Left ventricle myocardium inferior (tissue), 1 donor: ENCODE measurements around the gene CDC25C. TPM values are rescaled to one million over a fixed set of nuclear protein-coding genes. Genes with fewer than 3 reads are reported as not detected.
A peak's percentile ranks its signal among the peaks of the same experiment; 100 is the strongest.

Experiments
- DNase-seq: peaks from one replicate; pipeline ENCODE4 v3.0.0-alpha.2; 2020
- H3K27ac ChIP-seq: fragments of 200-600 bp; replicated peaks from 2 replicates; pipeline ENCODE4 v1.8.0; 2021
- H3K27me3 ChIP-seq: fragments of 200-600 bp; 2 replicates; pipeline ENCODE4 v1.8.0; 2021; ENCODE audit warnings: low read depth
- H3K36me3 ChIP-seq: fragments of 200-600 bp; 2 replicates; pipeline ENCODE4 v1.8.0; 2021
- H3K4me1 ChIP-seq: fragments of 200-600 bp; 2 replicates; pipeline ENCODE4 v1.8.0; 2021
- H3K4me3 ChIP-seq: fragments of 200-600 bp; 2 replicates; pipeline ENCODE4 v1.8.0; 2021; ENCODE audit warnings: mild to moderate bottlenecking, moderate library complexity
- H3K9me3 ChIP-seq: fragments of 200-600 bp; replicated peaks from 2 replicates; pipeline ENCODE4 v1.8.0; 2021
- CTCF ChIP-seq: fragments of 200-600 bp; IDR thresholded peaks from 2 replicates; pipeline ENCODE4 v1.8.0; 2021; ENCODE audit warnings: antibody characterized with exemption, mild to moderate bottlenecking, borderline replicate concordance
- intact Hi-C: fragments of 100-400 bp; cut with micrococcal nuclease; formaldehyde crosslinking; loops from one replicate; pipeline ENCODE4 v1.11.0; 2022
- total RNA-seq: library from RNA; stranded (reverse); fragmentation: NEBNext Ultra II Directional; extraction: Animal tissue kit (Norgen Biotek cat#: 25700); gene quantifications from one replicate; pipeline ENCODE4 v1.2.1, GENCODE V29; 2021
- donor health status: DM: no; HTN: yes; CAD: no; lungs with severe emphysema.

CDC25C gene
- total RNA-seq, 1 donor from 2014 or later: not detected

DNA sequence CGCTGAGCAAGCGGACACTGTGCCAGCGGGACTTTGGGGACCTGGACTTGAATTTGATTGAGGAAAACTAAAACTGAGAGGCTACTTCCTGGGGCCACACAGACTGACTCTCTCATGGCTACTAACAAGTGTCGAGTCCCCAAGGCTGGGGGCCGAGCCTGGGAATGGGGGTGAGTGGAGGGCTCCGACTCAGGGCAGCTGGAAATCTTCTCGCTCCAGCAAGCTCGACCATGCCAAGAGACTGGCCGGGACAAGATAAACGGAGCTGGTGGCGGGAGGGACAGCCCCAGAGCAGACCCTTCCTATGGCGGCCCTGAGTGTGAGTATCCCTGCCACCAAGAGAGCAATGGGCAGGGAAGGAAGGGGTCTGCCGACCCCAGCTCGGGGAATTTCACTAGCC is 15.3 kb upstream of the CDC25C start:
- peaks cover 67% of the 10 kb centered on the region for H3K36me3 ChIP-seq

DNA sequence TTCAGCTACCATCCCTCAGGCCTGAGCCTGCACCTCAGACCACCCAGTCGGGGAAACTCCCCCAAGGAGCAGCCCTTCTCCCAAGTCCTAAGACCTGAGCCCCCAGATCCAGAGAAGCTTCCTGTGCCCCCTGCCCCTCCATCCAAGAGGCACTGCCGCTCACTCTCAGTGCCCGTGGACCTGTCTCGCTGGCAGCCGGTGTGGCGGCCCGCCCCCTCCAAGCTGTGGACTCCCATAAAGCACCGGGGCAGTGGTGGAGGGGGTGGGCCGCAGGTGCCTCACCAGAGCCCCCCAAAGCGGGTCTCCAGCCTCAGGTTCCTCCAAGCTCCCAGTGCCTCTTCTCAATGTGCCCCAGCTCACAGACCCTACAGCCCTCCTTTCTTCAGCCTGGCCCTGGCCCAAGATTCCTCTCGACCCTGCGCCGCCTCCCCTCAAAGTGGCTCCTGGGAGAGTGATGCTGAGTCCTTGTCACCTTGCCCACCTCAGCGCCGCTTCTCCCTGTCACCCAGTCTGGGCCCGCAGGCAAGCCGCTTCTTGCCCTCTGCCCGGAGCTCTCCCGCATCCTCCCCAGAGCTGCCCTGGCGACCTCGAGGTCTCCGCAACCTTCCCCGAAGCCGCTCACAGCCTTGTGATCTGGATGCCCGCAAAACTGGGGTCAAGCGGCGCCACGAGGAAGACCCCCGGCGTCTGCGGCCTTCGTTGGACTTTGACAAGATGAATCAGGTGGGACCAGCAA is 13.5 kb upstream of the CDC25C start:
- Histone ChIP-seq H3K4me3 (no peak overlapping the region), H3K27ac (no peak overlapping the region), H3K4me1 (peaks cover 26% of the 10 kb centered on the region), H3K27me3 (no peaks in the 10 kb centered on the region), H3K36me3 (peaks cover 78% of the 10 kb centered on the region), H3K9me3 (no peaks in the 10 kb centered on the region)
- no peak for DNase-seq
- no peak for TF ChIP-seq CTCF
- intact Hi-C loops: no loop called here

More for the DNA sequence above, 15.3 kb upstream of the CDC25C start:
- Histone ChIP-seq H3K9me3 (peaks cover 1% of the 10 kb centered on the region), H3K27ac (no peak overlapping the region), H3K4me3 (no peak overlapping the region), H3K4me1 (peaks cover 28% of the 10 kb centered on the region), H3K27me3 (no peaks in the 10 kb centered on the region)
- no peak for TF ChIP-seq CTCF
- intact Hi-C loops: no loop called here
- no peak for DNase-seq

DNA sequence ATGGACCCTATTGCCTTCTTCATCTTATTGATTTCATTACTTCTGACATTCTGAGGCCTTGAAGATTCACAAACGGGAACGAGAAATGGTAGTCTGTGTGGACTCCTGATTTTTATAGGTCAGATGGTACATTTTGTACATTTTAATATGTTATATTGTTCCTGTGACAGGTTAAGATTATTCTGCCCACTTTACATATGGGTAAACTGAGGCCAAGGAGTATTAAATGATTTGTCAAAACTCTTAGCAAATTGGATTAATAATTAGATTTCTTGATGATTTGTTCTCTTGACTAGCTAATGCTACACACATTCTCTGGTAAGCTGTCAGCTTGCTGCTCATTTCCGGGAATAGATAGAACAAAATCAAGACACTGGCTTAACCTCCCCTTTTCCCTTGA is 8.4 kb upstream of the CDC25C start:
- DNase-seq: no peak
- peak overlapping the region; percentile 97 for H3K27ac ChIP-seq
- TF ChIP-seq CTCF: no peak
- peaks cover 38% of the 10 kb centered on the region for H3K4me1 ChIP-seq
- H3K4me3 ChIP-seq: peak overlapping the region; percentile 93
- H3K36me3 ChIP-seq: peaks cover 42% of the 10 kb centered on the region
- H3K9me3 ChIP-seq: no peaks in the 10 kb centered on the region
- H3K27me3 ChIP-seq: no peaks in the 10 kb centered on the region
- intact Hi-C loops: no loop called here

- no peak for TF ChIP-seq CTCF
- Histone ChIP-seq H3K27ac (peak overlapping the region; percentile 97), H3K27me3 (no peaks in the 10 kb centered on the region), H3K9me3 (no peaks in the 10 kb centered on the region), H3K36me3 (peaks cover 37% of the 10 kb centered on the region), H3K4me3 (peak overlapping the region; percentile 93), H3K4me1 (peaks cover 38% of the 10 kb centered on the region)
- intact Hi-C loops: no loop called here
- DNase-seq: no peak
These were observed 7.9 kb upstream of the CDC25C start for GRCh38 chr5:138339464-138339863.

DNA sequence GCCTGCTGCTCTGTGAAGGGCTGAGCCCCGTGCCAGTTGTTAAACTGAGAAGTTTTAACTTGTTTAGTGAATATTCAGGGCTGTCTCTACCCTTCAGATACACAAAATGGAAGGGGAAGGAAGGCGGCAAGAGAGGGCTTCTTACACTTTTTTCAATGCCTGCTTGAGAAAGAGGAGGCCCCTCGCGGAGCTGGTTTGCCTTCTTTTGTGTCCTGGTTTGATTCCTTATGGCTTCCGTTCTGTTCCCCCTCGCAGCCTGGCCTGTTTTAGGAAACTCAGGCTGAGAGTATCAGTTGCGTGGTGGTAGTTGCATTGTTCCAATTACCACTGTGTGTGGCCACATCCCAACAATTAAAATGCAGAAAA is 7.5 kb upstream of the CDC25C start:
- intact Hi-C loops: no loop called here
- Histone ChIP-seq H3K36me3 (peaks cover 33% of the 10 kb centered on the region), H3K4me3 (peak overlapping the region; percentile 93), H3K27me3 (no peaks in the 10 kb centered on the region), H3K27ac (peak overlapping the region; percentile 97), H3K4me1 (peaks cover 38% of the 10 kb centered on the region), H3K9me3 (no peaks in the 10 kb centered on the region)
- DNase-seq: no peak
- TF ChIP-seq CTCF: no peak
